K562 (cell line): ENCODE results near the gene EMC1. TPM values are rescaled to one million over a fixed set of nuclear protein-coding genes. Genes with fewer than 3 reads are reported as not detected.

ENCODE experiments used
- CXXC5 ChIP-seq: fragments of 250-450 bp; sonication (Bioruptor Pico); IDR thresholded peaks from 2 replicates; pipeline ENCODE4 v1.8.0; 2022; ENCODE audit warnings: inconsistent platforms, mild to moderate bottlenecking, moderate library complexity
- ELF2 ChIP-seq: fragments of 250-450 bp; sonication (Bioruptor Pico); IDR thresholded peaks from 2 replicates; pipeline ENCODE4 v1.5.0; 2021; ENCODE audit warnings: mild to moderate bottlenecking
- HDAC6 ChIP-seq: IDR thresholded peaks from 2 replicates; pipeline ENCODE4 v1.6.1; 2012; ENCODE audit warnings: low read depth, mild to moderate bottlenecking, control low read depth, inconsistent platforms, low read length, moderate library complexity
- HNRNPUL1 ChIP-seq: fragments of 200-400 bp; formaldehyde crosslinking; IDR thresholded peaks from 2 replicates; pipeline ENCODE4 v1.6.1; 2017; ENCODE audit warnings: low read length
- KLF1 ChIP-seq: fragments of 450-650 bp; IDR thresholded peaks from 2 replicates; pipeline ENCODE4 v1.6.1; 2016; ENCODE audit warnings: missing genetic modification characterization, missing compliant biosample characterization
- NFXL1 ChIP-seq: fragments of 450-650 bp; formaldehyde crosslinking; IDR thresholded peaks from 2 replicates; pipeline ENCODE4 v1.4.0; 2021; ENCODE audit warnings: mild to moderate bottlenecking
- NR2C1 ChIP-seq, 2 experiments: fragments of 450-650 bp; IDR thresholded peaks; 2 replicates each; pipeline ENCODE4 v1.6.1; 2017; ENCODE audit warnings: mild to moderate bottlenecking in 2 of 2, antibody characterized with exemption in 1 of 2, inconsistent platforms in 1 of 2, missing compliant biosample characterization in 1 of 2, missing genetic modification characterization in 1 of 2
- PHF8 ChIP-seq: fragments of 200-600 bp; sonication (generic); IDR thresholded peaks from 2 replicates; pipeline ENCODE4 v1.6.1; 2012; ENCODE audit warnings: mixed run types, mild to moderate bottlenecking, inconsistent platforms, low read length, moderate library complexity, borderline replicate concordance
- SUPT5H ChIP-seq: fragments of 450-650 bp; IDR thresholded peaks from 2 replicates; pipeline ENCODE4 v1.6.1; 2016
- WHSC1 ChIP-seq: IDR thresholded peaks from one replicate; pipeline ENCODE4 v1.6.1; 2012; ENCODE audit warnings: low read length, control low read depth, inconsistent platforms
- XRCC5 ChIP-seq: fragments of 200-400 bp; formaldehyde crosslinking; IDR thresholded peaks from 2 replicates; pipeline ENCODE4 v1.6.1; 2017; ENCODE audit warnings: low read depth, mild to moderate bottlenecking, low read length
- ZFP1 ChIP-seq: fragments of 450-650 bp; formaldehyde crosslinking; IDR thresholded peaks from 2 replicates; pipeline ENCODE4 v1.4.0; 2020; ENCODE audit warnings: mild to moderate bottlenecking, mixed read lengths
- ZNF124 ChIP-seq: sonication (generic); formaldehyde crosslinking; IDR thresholded peaks from 2 replicates; pipeline ENCODE4 v1.8.1; 2022; ENCODE audit warnings: missing genetic modification reagents
- ZNF347 ChIP-seq: fragments of 450-650 bp; formaldehyde crosslinking; IDR thresholded peaks from 2 replicates; pipeline ENCODE4 v1.4.0; 2020; ENCODE audit warnings: low read depth, mild to moderate bottlenecking, moderate library complexity
- ZNF354B ChIP-seq: fragments of 250-450 bp; sonication (Bioruptor Pico); IDR thresholded peaks from 2 replicates; pipeline ENCODE4 v1.4.0; 2020
- ZNF436 ChIP-seq: fragments of 250-450, 450-650 bp; sonication (Bioruptor Pico); formaldehyde crosslinking; IDR thresholded peaks from 2 replicates; pipeline ENCODE4 v1.7.0; 2020; ENCODE audit warnings: mild to moderate bottlenecking
- ZNF668 ChIP-seq: fragments of 250-450 bp; sonication (Bioruptor Pico); IDR thresholded peaks from 2 replicates; pipeline ENCODE4 v1.8.0; 2022; ENCODE audit warnings: mild to moderate bottlenecking, inconsistent platforms
- ZNF764 ChIP-seq: fragments of 250-450 bp; sonication (Bioruptor Pico); IDR thresholded peaks from 2 replicates; pipeline ENCODE4 v1.4.0; 2020; ENCODE audit warnings: low read depth, mild to moderate bottlenecking, moderate library complexity
- ZNF785 ChIP-seq: fragments of 250-450 bp; sonication (Bioruptor Pico); IDR thresholded peaks from 2 replicates; pipeline ENCODE4 v1.4.0; 2020; ENCODE audit warnings: mild to moderate bottlenecking
- polyA plus RNA-seq, 8 experiments: library from polyadenylated mRNA; depleted of rRNA in 4 of 8; stranded (reverse) in 5 of 8; unstranded in 3 of 8; fragments of >200 nt; fragmentation: Nextera tagmentation in 2 of 8; fragmentation: Illumina TruSeq in 1 of 8; extraction: Ambion mirVana in 2 of 8; extraction: Trizol in 1 of 8; gene quantifications; 2 replicates each; pipeline versions ENCODE4 v1.2.1 to v1.2.3, GENCODE V29; 2011 to 2014; ENCODE audit warnings: inconsistent platforms in 1 of 8, missing spikeins in 1 of 8
- total RNA-seq, 7 experiments: library from RNA; depleted of rRNA in 6 of 7; stranded (reverse); fragments of >200 nt in 6 of 7; fragmentation: Illumina TruSeq in 2 of 7; extraction: Trizol in 2 of 7; gene quantifications; 2 replicates each; pipeline versions ENCODE4 v1.2.1 to v1.2.3, GENCODE V29; 2011 to 2021; ENCODE audit warnings: low replicate concordance in 1 of 7
- TF ChIP-seq, protein P1 (sequence below): fragments of 450-650 bp; IDR thresholded peaks from 2 replicates; pipeline ENCODE4 v1.6.1; 2016; ENCODE audit warnings: mild to moderate bottlenecking
- TF ChIP-seq, protein P2 (sequence below): fragments of 250-450 bp; sonication (Bioruptor Pico); IDR thresholded peaks from 2 replicates; pipeline ENCODE4 v1.5.0; 2021
- TF ChIP-seq, protein P3 (sequence below): fragments of 450-650 bp; conservative IDR thresholded peaks from 2 replicates; pipeline ENCODE4 v1.6.1; 2016; ENCODE audit warnings: missing genetic modification characterization, low read depth, mild to moderate bottlenecking, control low read depth, missing compliant biosample characterization
- TF ChIP-seq, protein P4 (sequence below): sonication (generic); formaldehyde crosslinking; IDR thresholded peaks from 2 replicates; pipeline ENCODE4 v1.8.0; 2022; ENCODE audit warnings: missing genetic modification reagents, mild to moderate bottlenecking, borderline replicate concordance
- TF ChIP-seq, protein P5 (sequence below): IDR thresholded peaks from 2 replicates; pipeline ENCODE4 v1.6.1; 2011; ENCODE audit not compliant: insufficient read length; ENCODE audit errors: extremely low read depth

Gene EMC1
- total and polyA plus RNA-seq, 9 of the 15 experiments (the other 6 are each of a cell fraction or from before 2014, with no cell fraction given): 17.8 to 88.2 (median 37.4) TPM

DNA sequence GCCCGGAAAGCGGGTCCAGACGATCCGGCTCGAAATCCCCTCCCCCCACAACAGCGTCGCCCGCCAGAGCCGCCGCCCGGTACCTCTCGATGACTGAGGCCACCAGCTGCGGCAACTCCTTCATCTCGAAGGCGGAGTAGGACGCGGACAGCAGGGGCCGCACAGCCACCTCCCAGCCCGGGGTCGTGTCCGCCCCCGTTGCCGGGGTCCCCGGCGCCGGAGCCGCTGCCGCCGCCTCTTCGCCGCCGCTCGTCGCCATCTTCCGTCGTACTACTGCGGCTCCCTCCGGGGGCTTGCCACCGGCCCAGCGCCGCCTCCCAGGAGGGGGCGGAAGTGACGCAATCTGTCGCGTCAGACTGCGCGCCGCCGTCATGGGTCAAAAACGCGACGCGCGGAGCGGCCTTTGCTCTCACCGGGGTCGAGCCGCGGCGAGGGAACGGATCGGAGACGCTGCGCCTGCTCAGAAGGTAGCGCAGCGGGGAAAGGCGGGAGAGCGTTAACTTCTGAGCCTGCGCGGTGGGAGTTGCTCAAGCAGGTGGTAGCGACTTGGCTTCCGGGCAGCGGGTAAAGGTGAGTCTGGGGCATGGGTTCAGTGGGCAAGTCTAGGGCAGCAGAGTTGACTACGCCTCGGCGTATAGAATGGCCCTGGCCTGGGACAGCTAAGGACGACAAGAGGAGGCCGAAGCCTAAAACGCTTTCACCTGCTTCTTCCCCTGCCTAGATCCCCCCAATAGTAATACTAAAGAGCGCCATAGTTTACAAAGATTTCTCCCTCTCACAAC lies 41.1 kb downstream of the EMC1 start, which contains the start of gene UBR4 (continued):
- TF ChIP-seq ZNF354B (no peak), SUPT5H (peak; percentile 95), ELF2 (CRISPR knock-in tag) (peak; percentile 58), ZNF124 (no peak), ZNF668 (CRISPR knock-in tag) (0 out of 2 replicates have a peak, but pooled peaks have one; percentile 9), ZNF436 (CRISPR knock-in tag) (no peak), ZNF785 (CRISPR knock-in tag) (no peak), HDAC6 (no peak), ZFP1 (CRISPR knock-in tag) (no peak), WHSC1 (no peak), NFXL1 (CRISPR knock-in tag) (no peak), ZNF347 (CRISPR knock-in tag) (no peak), CXXC5 (CRISPR knock-in tag) (peak; percentile 95), NR2C1 (IDR thresholded peaks at IDR 0.05) (peak; percentile 96), NR2C1 (tag; IDR thresholded peaks at IDR 0.05) (peak; percentile 98), XRCC5 (peak; percentile 66; the same call in 1 of the 2 replicates), KLF1 (tag) (peak; percentile 90), HNRNPUL1 (no peak), PHF8 (peak; percentile 94), ZNF764 (CRISPR knock-in tag) (no peak)
- TF ChIP-seq, protein P1, sequence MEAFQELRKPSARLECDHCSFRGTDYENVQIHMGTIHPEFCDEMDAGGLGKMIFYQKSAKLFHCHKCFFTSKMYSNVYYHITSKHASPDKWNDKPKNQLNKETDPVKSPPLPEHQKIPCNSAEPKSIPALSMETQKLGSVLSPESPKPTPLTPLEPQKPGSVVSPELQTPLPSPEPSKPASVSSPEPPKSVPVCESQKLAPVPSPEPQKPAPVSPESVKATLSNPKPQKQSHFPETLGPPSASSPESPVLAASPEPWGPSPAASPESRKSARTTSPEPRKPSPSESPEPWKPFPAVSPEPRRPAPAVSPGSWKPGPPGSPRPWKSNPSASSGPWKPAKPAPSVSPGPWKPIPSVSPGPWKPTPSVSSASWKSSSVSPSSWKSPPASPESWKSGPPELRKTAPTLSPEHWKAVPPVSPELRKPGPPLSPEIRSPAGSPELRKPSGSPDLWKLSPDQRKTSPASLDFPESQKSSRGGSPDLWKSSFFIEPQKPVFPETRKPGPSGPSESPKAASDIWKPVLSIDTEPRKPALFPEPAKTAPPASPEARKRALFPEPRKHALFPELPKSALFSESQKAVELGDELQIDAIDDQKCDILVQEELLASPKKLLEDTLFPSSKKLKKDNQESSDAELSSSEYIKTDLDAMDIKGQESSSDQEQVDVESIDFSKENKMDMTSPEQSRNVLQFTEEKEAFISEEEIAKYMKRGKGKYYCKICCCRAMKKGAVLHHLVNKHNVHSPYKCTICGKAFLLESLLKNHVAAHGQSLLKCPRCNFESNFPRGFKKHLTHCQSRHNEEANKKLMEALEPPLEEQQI: no peak
- TF ChIP-seq, protein P2, sequence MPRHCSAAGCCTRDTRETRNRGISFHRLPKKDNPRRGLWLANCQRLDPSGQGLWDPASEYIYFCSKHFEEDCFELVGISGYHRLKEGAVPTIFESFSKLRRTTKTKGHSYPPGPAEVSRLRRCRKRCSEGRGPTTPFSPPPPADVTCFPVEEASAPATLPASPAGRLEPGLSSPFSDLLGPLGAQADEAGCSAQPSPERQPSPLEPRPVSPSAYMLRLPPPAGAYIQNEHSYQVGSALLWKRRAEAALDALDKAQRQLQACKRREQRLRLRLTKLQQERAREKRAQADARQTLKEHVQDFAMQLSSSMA (CRISPR knock-in tag): no peak; the same call in 1 of the 2 replicates
- TF ChIP-seq, protein P3, sequence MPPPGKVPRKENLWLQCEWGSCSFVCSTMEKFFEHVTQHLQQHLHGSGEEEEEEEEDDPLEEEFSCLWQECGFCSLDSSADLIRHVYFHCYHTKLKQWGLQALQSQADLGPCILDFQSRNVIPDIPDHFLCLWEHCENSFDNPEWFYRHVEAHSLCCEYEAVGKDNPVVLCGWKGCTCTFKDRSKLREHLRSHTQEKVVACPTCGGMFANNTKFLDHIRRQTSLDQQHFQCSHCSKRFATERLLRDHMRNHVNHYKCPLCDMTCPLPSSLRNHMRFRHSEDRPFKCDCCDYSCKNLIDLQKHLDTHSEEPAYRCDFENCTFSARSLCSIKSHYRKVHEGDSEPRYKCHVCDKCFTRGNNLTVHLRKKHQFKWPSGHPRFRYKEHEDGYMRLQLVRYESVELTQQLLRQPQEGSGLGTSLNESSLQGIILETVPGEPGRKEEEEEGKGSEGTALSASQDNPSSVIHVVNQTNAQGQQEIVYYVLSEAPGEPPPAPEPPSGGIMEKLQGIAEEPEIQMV: no peak
- TF ChIP-seq, protein P4, sequence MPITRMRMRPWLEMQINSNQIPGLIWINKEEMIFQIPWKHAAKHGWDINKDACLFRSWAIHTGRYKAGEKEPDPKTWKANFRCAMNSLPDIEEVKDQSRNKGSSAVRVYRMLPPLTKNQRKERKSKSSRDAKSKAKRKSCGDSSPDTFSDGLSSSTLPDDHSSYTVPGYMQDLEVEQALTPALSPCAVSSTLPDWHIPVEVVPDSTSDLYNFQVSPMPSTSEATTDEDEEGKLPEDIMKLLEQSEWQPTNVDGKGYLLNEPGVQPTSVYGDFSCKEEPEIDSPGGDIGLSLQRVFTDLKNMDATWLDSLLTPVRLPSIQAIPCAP (CRISPR knock-in tag): no peak; the same call in 1 of the 2 replicates
- TF ChIP-seq, protein P5, sequence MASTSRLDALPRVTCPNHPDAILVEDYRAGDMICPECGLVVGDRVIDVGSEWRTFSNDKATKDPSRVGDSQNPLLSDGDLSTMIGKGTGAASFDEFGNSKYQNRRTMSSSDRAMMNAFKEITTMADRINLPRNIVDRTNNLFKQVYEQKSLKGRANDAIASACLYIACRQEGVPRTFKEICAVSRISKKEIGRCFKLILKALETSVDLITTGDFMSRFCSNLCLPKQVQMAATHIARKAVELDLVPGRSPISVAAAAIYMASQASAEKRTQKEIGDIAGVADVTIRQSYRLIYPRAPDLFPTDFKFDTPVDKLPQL: no peak
